ENCODE data around the gene DHDH. TPM values are rescaled to one million over a fixed set of nuclear protein-coding genes. Genes with fewer than 3 reads are reported as not detected.
"Not testable (repeated sequence)": the region's sequence is repeated elsewhere in the genome, so short reads cannot be mapped to it uniquely, and the experiment has no call there.

DHDH gene
- total RNA-seq, 5 donors from 2014 or later (not counting 1 experiment from before 2014, with no cell fraction given) = 0.93 to 1.7 (median 1.2) TPM

GRCh38 chr19:48919271-48919670 is 14.2 kb upstream of the DHDH start:
- not testable (repeated sequence) for H3K9me3 Mint-ChIP-seq; H3K4me1 ChIP-seq (ENCODE audit: control insufficient read depth in 1 of 2, extremely low read depth in 1 of 2, insufficient read depth in 2 of 2, low read length in 2 of 2); H3K27ac Mint-ChIP-seq; H3K4me3 Mint-ChIP-seq; H3K9me3 ChIP-seq; H3K27ac ChIP-seq (ENCODE audit: low read length); ATAC-seq (replicated peaks in 1 of 4); H3K27me3 ChIP-seq (replicated peaks in 1 of 2; ENCODE audit: control insufficient read depth in 2 of 2, extremely low read depth in 1 of 2, insufficient read depth in 2 of 2, low read length in 1 of 2); H3K4me3 ChIP-seq (ENCODE audit: control insufficient read depth in 1 of 2, extremely low read depth in 1 of 2, low read length in 1 of 2); H3K4me1 Mint-ChIP-seq; H3K27me3 Mint-ChIP-seq; DNase-seq
- H3K36me3 ChIP-seq (ENCODE audit: control insufficient read depth in 2 of 2, extremely low read depth in 1 of 2, insufficient read depth in 1 of 2, low read length in 1 of 2) = peaks cover 10 to 54% of the 10 kb centered on the region in 2 donors
- CTCF ChIA-PET = interaction anchor here in 1 of 2 donors (0.6 to 1.1 kb wide), 2 partner anchors 74 to 137 kb away, joined by 3 to 4 read pairs; partner anchors contain the start of gene RUVBL2
- POLR2A ChIA-PET = interaction anchor here in 1 of 2 donors (0.5 kb wide), 1 partner anchor 1188 kb away, joined by 4 read pairs; no protein-coding TSS in a partner anchor
- 100% methylated on average over 3 of the region's 8 CpGs for WGBS (ENCODE audit: insufficient coverage)
- H3K36me3 Mint-ChIP-seq = peaks cover 30% of the 10 kb centered on the region

DNA sequence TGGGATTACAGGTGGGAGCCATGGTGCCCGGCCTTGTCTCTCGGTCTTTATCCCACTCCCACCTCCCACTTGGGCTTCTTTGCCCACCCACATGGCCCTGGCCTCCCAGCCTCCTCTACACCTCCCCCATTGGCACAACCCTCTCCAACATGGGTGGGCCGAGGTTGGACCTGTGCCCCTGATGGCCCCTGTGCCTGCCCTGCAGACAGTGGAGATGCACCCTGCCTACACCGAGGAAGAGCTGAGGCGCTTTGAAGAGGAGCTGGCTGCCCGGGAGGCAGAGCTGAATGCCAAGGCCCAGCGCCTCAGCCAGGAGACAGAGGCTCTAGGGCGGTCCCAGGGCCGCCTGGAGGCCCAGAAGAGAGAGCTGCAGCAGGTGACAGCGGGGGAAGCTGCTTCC is 12.6 kb upstream of the DHDH start:
- H3K9me3 Mint-ChIP-seq = no peaks in the 10 kb centered on the region
- DNase-seq = no peak
- no peak overlapping the region for H3K27ac Mint-ChIP-seq
- no peaks in the 10 kb centered on the region for H3K4me1 Mint-ChIP-seq
- H3K4me1 ChIP-seq (ENCODE audit: control insufficient read depth in 1 of 2, extremely low read depth in 1 of 2, insufficient read depth in 2 of 2, low read length in 2 of 2) = no peaks in the 10 kb centered on the region
- ChIA-PET CTCF (no interaction called here), POLR2A (no interaction called here)
- peaks cover 24% of the 10 kb centered on the region for H3K36me3 Mint-ChIP-seq
- H3K36me3 ChIP-seq (ENCODE audit: control insufficient read depth in 2 of 2, extremely low read depth in 1 of 2, insufficient read depth in 1 of 2, low read length in 1 of 2) = peaks cover 10 to 40% of the 10 kb centered on the region in 2 donors
- no peak for ATAC-seq (replicated peaks in 1 of 4)
- H3K27me3 Mint-ChIP-seq = no peaks in the 10 kb centered on the region
- no peaks in the 10 kb centered on the region for H3K27me3 ChIP-seq (replicated peaks in 1 of 2; ENCODE audit: control insufficient read depth in 2 of 2, extremely low read depth in 1 of 2, insufficient read depth in 2 of 2, low read length in 1 of 2)
- 86% methylated on average over 10 of the region's 10 CpGs for WGBS (ENCODE audit: insufficient coverage)
- H3K4me3 ChIP-seq (ENCODE audit: control insufficient read depth in 1 of 2, extremely low read depth in 1 of 2, low read length in 1 of 2) = no peak overlapping the region
- H3K9me3 ChIP-seq = no peaks in the 10 kb centered on the region
- no peak overlapping the region for H3K4me3 Mint-ChIP-seq
- no peak overlapping the region for H3K27ac ChIP-seq (ENCODE audit: low read length)

DNA sequence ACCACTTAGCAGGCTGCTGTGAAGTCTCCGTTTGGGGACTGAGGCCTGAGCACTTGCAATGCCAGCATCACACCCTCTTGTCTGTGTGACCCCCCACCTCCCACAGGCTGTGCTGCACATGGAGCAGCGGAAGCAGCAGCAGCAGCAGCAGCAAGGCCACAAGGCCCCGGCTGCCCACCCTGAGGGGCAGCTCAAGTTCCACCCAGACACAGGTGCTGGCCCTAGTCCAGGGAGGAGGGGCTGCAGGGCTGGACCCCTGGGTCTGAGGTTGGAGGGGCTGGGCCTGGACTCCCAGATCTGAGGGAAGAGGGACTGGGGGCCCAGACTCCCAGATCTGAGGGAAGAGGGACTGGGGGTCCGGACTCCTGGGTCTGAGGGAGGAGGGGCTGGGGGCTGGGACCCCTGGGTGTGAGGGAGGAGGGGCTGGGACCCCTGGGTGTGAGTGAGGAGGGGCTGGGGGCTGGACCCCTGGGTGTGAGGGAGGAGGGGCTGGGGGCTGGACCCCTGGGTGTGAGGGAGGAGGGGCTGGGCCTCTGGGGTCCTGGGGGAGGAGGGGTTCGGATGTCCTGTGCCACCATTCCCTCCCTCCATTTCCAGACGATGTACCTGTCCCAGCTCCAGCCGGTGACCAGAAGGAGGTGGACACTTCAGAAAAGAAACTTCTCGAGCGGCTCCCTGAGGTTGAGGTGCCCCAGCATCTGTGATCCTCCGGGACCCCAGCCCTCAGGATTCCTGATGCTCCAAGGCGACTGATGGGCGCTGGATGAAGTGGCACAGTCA is 11.6 kb upstream of the DHDH start:
- H3K9me3 Mint-ChIP-seq = no peaks in the 10 kb centered on the region
- DNase-seq (no peak), ATAC-seq (replicated peaks in 1 of 4) (no peak)
- no peak overlapping the region for H3K27ac Mint-ChIP-seq
- WGBS (ENCODE audit: insufficient coverage) = 93% methylated on average over 8 of the region's 12 CpGs
- no peaks in the 10 kb centered on the region for H3K27me3 Mint-ChIP-seq
- H3K4me3 Mint-ChIP-seq = no peak overlapping the region
- H3K4me1 ChIP-seq (ENCODE audit: control insufficient read depth in 1 of 2, extremely low read depth in 1 of 2, insufficient read depth in 2 of 2, low read length in 2 of 2) = no peaks in the 10 kb centered on the region
- H3K4me1 Mint-ChIP-seq = peaks cover 1 to 6% (median 2%) of the 10 kb centered on the region in 3 donors
- H3K27me3 ChIP-seq (replicated peaks in 1 of 2; ENCODE audit: control insufficient read depth in 2 of 2, extremely low read depth in 1 of 2, insufficient read depth in 2 of 2, low read length in 1 of 2) = no peaks in the 10 kb centered on the region
- H3K4me3 ChIP-seq (ENCODE audit: control insufficient read depth in 1 of 2, extremely low read depth in 1 of 2, low read length in 1 of 2) = no peak overlapping the region
- CTCF ChIA-PET = interaction anchor here in 1 of 2 donors (0.7 kb wide), 1 partner anchor 19 kb away, joined by 5 read pairs; no protein-coding TSS in a partner anchor
- H3K36me3 ChIP-seq (ENCODE audit: control insufficient read depth in 2 of 2, extremely low read depth in 1 of 2, insufficient read depth in 1 of 2, low read length in 1 of 2) = peaks cover 10 to 37% of the 10 kb centered on the region in 2 donors
- no peak overlapping the region for H3K27ac ChIP-seq (ENCODE audit: low read length)
- POLR2A ChIA-PET = no interaction called here
- no peaks in the 10 kb centered on the region for H3K9me3 ChIP-seq
- peaks cover 21% of the 10 kb centered on the region for H3K36me3 Mint-ChIP-seq

DNA sequence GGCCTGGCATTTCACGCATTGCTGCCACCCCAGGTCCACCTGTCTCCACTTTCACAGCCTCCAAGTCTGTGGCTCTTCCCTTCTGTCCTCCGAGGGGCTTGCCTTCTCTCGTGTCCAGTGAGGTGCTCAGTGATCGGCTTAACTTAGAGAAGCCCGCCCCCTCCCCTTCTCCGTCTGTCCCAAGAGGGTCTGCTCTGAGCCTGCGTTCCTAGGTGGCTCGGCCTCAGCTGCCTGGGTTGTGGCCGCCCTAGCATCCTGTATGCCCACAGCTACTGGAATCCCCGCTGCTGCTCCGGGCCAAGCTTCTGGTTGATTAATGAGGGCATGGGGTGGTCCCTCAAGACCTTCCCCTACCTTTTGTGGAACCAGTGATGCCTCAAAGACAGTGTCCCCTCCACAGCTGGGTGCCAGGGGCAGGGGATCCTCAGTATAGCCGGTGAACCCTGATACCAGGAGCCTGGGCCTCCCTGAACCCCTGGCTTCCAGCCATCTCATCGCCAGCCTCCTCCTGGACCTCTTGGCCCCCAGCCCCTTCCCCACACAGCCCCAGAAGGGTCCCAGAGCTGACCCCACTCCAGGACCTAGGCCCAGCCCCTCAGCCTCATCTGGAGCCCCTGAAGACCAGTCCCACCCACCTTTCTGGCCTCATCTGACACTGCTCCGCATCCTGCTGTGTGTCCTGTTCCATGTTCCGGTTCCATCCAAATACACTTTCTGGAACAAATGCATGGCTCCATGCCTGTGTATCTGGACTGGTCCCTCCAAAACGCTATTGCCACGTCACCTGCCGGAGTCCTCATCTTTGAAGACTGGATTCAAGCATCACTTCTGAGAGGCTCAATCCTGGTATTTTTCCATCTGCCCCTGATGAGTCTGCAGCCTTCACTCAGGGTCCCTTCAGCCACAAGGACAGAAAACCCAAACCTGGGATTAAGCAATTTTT is 10.7 kb upstream of the DHDH start:
- Histone ChIP-seq H3K9me3 (no peaks in the 10 kb centered on the region), H3K4me3 (ENCODE audit: control insufficient read depth in 1 of 2, extremely low read depth in 1 of 2, low read length in 1 of 2) (no peak overlapping the region), H3K27ac (ENCODE audit: low read length) (no peak overlapping the region), H3K4me1 (ENCODE audit: control insufficient read depth in 1 of 2, extremely low read depth in 1 of 2, insufficient read depth in 2 of 2, low read length in 2 of 2) (no peaks in the 10 kb centered on the region), H3K36me3 (ENCODE audit: control insufficient read depth in 2 of 2, extremely low read depth in 1 of 2, insufficient read depth in 1 of 2, low read length in 1 of 2) (peaks cover 10 to 34% of the 10 kb centered on the region in 2 donors), H3K27me3 (replicated peaks in 1 of 2; ENCODE audit: control insufficient read depth in 2 of 2, extremely low read depth in 1 of 2, insufficient read depth in 2 of 2, low read length in 1 of 2) (no peaks in the 10 kb centered on the region)
- ChIA-PET CTCF (interaction anchor here in 1 of 2 donors (1.9 kb wide), 1 partner anchor 10 kb away, joined by 4 read pairs; no protein-coding TSS in a partner anchor), POLR2A (no interaction called here)
- Mint-ChIP-seq H3K4me3 (no peak overlapping the region), H3K27ac (no peak overlapping the region), H3K9me3 (no peaks in the 10 kb centered on the region), H3K36me3 (peaks cover 18% of the 10 kb centered on the region), H3K27me3 (no peaks in the 10 kb centered on the region), H3K4me1 (peaks cover 3 to 8% (median 4%) of the 10 kb centered on the region in 3 donors)
- 95% methylated on average over 11 of the region's 18 CpGs for WGBS (ENCODE audit: insufficient coverage)
- ATAC-seq (replicated peaks in 1 of 4) (no peak), DNase-seq (no peak)

DNA sequence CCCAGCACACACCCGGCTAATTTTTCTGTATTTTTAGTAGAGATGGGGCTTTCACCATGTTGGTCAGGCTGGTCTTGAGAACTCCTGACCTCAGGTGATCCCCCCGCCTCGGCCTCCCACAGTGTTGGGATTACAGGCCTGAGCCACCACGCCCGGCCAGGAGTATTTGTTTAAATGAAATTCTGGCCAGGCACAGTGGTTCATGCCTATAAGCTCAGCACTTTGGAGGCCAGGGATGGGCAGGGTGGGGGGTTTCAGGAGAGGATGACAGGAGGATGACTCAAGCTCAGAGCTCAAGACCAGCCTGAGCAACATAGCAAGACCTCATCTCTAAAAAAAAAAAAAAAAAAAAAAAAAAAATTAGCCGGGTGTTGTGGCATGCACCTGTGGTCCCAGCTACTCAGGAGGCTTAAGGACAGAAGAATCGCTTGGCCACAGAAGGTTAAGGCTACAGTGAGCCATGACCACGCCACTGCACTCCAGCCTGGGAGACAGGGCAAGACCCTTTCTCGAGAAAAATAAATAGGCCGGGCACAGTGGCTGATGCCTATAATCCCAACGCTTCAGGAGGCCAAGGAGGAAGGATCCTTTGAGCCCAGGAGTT is 8.2 kb upstream of the DHDH start:
- Mint-ChIP-seq H3K27ac (no peak overlapping the region), H3K36me3 (peaks cover 3% of the 10 kb centered on the region), H3K9me3 (no peaks in the 10 kb centered on the region), H3K4me3 (no peak overlapping the region), H3K4me1 (peaks cover 3 to 8% (median 4%) of the 10 kb centered on the region in 3 donors), H3K27me3 (no peaks in the 10 kb centered on the region)
- H3K4me3 ChIP-seq (ENCODE audit: control insufficient read depth in 1 of 2, extremely low read depth in 1 of 2, low read length in 1 of 2) = no peak overlapping the region
- H3K36me3 ChIP-seq (ENCODE audit: control insufficient read depth in 2 of 2, extremely low read depth in 1 of 2, insufficient read depth in 1 of 2, low read length in 1 of 2) = peaks cover 10 to 18% of the 10 kb centered on the region in 2 donors
- H3K27ac ChIP-seq (ENCODE audit: low read length) = no peak overlapping the region
- ChIA-PET POLR2A (interaction anchor here in 1 of 2 donors (0.6 kb wide), 1 partner anchor 502 kb away, joined by 3 read pairs; no protein-coding TSS in a partner anchor), CTCF (interaction anchor here in 1 of 2 donors (0.7 kb wide), 1 partner anchor 41 kb away, joined by 14 read pairs; no protein-coding TSS in a partner anchor)
- H3K9me3 ChIP-seq = no peaks in the 10 kb centered on the region
- DNase-seq = no peak
- no peak for ATAC-seq (replicated peaks in 1 of 4)
- H3K4me1 ChIP-seq (ENCODE audit: control insufficient read depth in 1 of 2, extremely low read depth in 1 of 2, insufficient read depth in 2 of 2, low read length in 2 of 2) = no peaks in the 10 kb centered on the region
- no peaks in the 10 kb centered on the region for H3K27me3 ChIP-seq (replicated peaks in 1 of 2; ENCODE audit: control insufficient read depth in 2 of 2, extremely low read depth in 1 of 2, insufficient read depth in 2 of 2, low read length in 1 of 2)
- WGBS (ENCODE audit: insufficient coverage) = 94% methylated on average over 5 of the region's 11 CpGs

- H3K36me3 ChIP-seq (ENCODE audit: control insufficient read depth in 2 of 2, extremely low read depth in 1 of 2, insufficient read depth in 1 of 2, low read length in 1 of 2) = peaks cover 10 to 17% of the 10 kb centered on the region in 2 donors
- H3K9me3 ChIP-seq; H3K4me3 ChIP-seq (ENCODE audit: control insufficient read depth in 1 of 2, extremely low read depth in 1 of 2, low read length in 1 of 2); H3K4me1 Mint-ChIP-seq; H3K4me1 ChIP-seq (ENCODE audit: control insufficient read depth in 1 of 2, extremely low read depth in 1 of 2, insufficient read depth in 2 of 2, low read length in 2 of 2); H3K27ac ChIP-seq (ENCODE audit: low read length); CTCF ChIA-PET; H3K27ac Mint-ChIP-seq; ATAC-seq (replicated peaks in 1 of 4); H3K4me3 Mint-ChIP-seq; POLR2A ChIA-PET; H3K36me3 Mint-ChIP-seq; DNase-seq; H3K9me3 Mint-ChIP-seq; H3K27me3 ChIP-seq (replicated peaks in 1 of 2; ENCODE audit: control insufficient read depth in 2 of 2, extremely low read depth in 1 of 2, insufficient read depth in 2 of 2, low read length in 1 of 2); H3K27me3 Mint-ChIP-seq: not testable (repeated sequence)
- 100% methylated on average over 2 of the region's 8 CpGs for WGBS (ENCODE audit: insufficient coverage)
Measured at GRCh38 chr19:48925890-48926289, 7.6 kb upstream of the DHDH start.
